Measurements from ENCODE around the gene METAP2. TPM values are rescaled to one million over a fixed set of nuclear protein-coding genes. Genes with fewer than 3 reads are reported as not detected.
"Not testable (repeated sequence)": the region's sequence is repeated elsewhere in the genome, so short reads cannot be mapped to it uniquely, and the experiment has no call there.

The METAP2 gene
- total RNA-seq, 1 donor from 2014 or later: 44.8 TPM

- H3K36me3 ChIP-seq (ENCODE audit: control insufficient read depth, insufficient read depth, low read length): no peaks in the 10 kb centered on the region
- FAIRE-seq (no peak), DNase-seq (ENCODE audit: low read depth) (no peak)
- no peak overlapping the region for H3K4me3 ChIP-seq (ENCODE audit: low read depth, low read length)
- TF ChIP-seq CTCF (IDR thresholded peaks at IDR 0.05; ENCODE audit: insufficient read depth, low read length, severe bottlenecking): no peak
- no peaks in the 10 kb centered on the region for H3K27me3 ChIP-seq (ENCODE audit: control insufficient read depth, insufficient read depth, low read length)
Measured at GRCh38 chr12:95446506-95446900, 27.4 kb upstream of the METAP2 start.

GRCh38 chr12:95449656-95450055 is 24.3 kb upstream of the METAP2 start:
- DNase-seq (ENCODE audit: low read depth): peak; percentile 18
- FAIRE-seq; H3K4me3 ChIP-seq (ENCODE audit: low read depth, low read length); H3K27me3 ChIP-seq (ENCODE audit: control insufficient read depth, insufficient read depth, low read length); H3K36me3 ChIP-seq (ENCODE audit: control insufficient read depth, insufficient read depth, low read length): not testable (repeated sequence)

- not testable (repeated sequence) for FAIRE-seq; H3K27me3 ChIP-seq (ENCODE audit: control insufficient read depth, insufficient read depth, low read length); H3K36me3 ChIP-seq (ENCODE audit: control insufficient read depth, insufficient read depth, low read length); DNase-seq (ENCODE audit: low read depth); H3K4me3 ChIP-seq (ENCODE audit: low read depth, low read length)
Measured at GRCh38 chr12:95452501-95452900, 21.5 kb upstream of the METAP2 start.

- not testable (repeated sequence) for FAIRE-seq; H3K4me3 ChIP-seq (ENCODE audit: low read depth, low read length); H3K27me3 ChIP-seq (ENCODE audit: control insufficient read depth, insufficient read depth, low read length); H3K36me3 ChIP-seq (ENCODE audit: control insufficient read depth, insufficient read depth, low read length)
- peak; percentile 28 for DNase-seq (ENCODE audit: low read depth)
Measured at GRCh38 chr12:95453881-95454280, 20.1 kb upstream of the METAP2 start.

- not testable (repeated sequence) for H3K4me3 ChIP-seq (ENCODE audit: low read depth, low read length); H3K36me3 ChIP-seq (ENCODE audit: control insufficient read depth, insufficient read depth, low read length); H3K27me3 ChIP-seq (ENCODE audit: control insufficient read depth, insufficient read depth, low read length); DNase-seq (ENCODE audit: low read depth); FAIRE-seq
Measured at GRCh38 chr12:95454780-95455215, 19.2 kb upstream of the METAP2 start.

GRCh38 chr12:95457605-95458004 is 16.3 kb upstream of the METAP2 start:
- H3K36me3 ChIP-seq (ENCODE audit: control insufficient read depth, insufficient read depth, low read length); DNase-seq (ENCODE audit: low read depth); H3K4me3 ChIP-seq (ENCODE audit: low read depth, low read length); FAIRE-seq; H3K27me3 ChIP-seq (ENCODE audit: control insufficient read depth, insufficient read depth, low read length): not testable (repeated sequence)

GRCh38 chr12:95458761-95459160 is 15.2 kb upstream of the METAP2 start:
- Histone ChIP-seq H3K4me3 (ENCODE audit: low read depth, low read length) (no peak overlapping the region), H3K36me3 (ENCODE audit: control insufficient read depth, insufficient read depth, low read length) (no peaks in the 10 kb centered on the region), H3K27me3 (ENCODE audit: control insufficient read depth, insufficient read depth, low read length) (no peaks in the 10 kb centered on the region)
- no peak for DNase-seq (ENCODE audit: low read depth)
- no peak for FAIRE-seq
- TF ChIP-seq CTCF (IDR thresholded peaks at IDR 0.05; ENCODE audit: insufficient read depth, low read length, severe bottlenecking): no peak

GRCh38 chr12:95459310-95459709 is 14.6 kb upstream of the METAP2 start:
- no peak overlapping the region for H3K4me3 ChIP-seq (ENCODE audit: low read depth, low read length)
- DNase-seq (ENCODE audit: low read depth) (no peak), FAIRE-seq (no peak)
- no peaks in the 10 kb centered on the region for H3K27me3 ChIP-seq (ENCODE audit: control insufficient read depth, insufficient read depth, low read length)
- no peaks in the 10 kb centered on the region for H3K36me3 ChIP-seq (ENCODE audit: control insufficient read depth, insufficient read depth, low read length)
- TF ChIP-seq CTCF (IDR thresholded peaks at IDR 0.05; ENCODE audit: insufficient read depth, low read length, severe bottlenecking): no peak

Measured in bronchial epithelial cell (primary cell).